ENCODE measurements around the gene FAM50A. TPM values are rescaled to one million over a fixed set of nuclear protein-coding genes. Genes with fewer than 3 reads are reported as not detected.

The FAM50A gene
- total RNA-seq, 2 experiments from 2014 or later = 62.7 to 63.5 TPM

GRCh38 chrX:154460326-154460725 is 16.4 kb downstream of the FAM50A start:
- H3K36me3 Mint-ChIP-seq (ENCODE audit: low read depth) = peaks cover 11% of the 10 kb centered on the region
- H3K4me1 Mint-ChIP-seq (ENCODE audit: low read depth) = peaks cover 18% of the 10 kb centered on the region
- no peak for DNase-seq
- ChIA-PET POLR2A (no interaction called here), CTCF (no interaction called here)
- H3K9me3 Mint-ChIP-seq (ENCODE audit: insufficient read depth) = no peaks in the 10 kb centered on the region
- no peaks in the 10 kb centered on the region for H3K27me3 Mint-ChIP-seq (ENCODE audit: low read depth)
- no peak overlapping the region for H3K27ac Mint-ChIP-seq
- no peak for ATAC-seq
- H3K4me3 Mint-ChIP-seq = peak overlapping the region; percentile 80

- Mint-ChIP-seq H3K4me1 (ENCODE audit: low read depth) (peaks cover 15% of the 10 kb centered on the region), H3K27ac (no peak overlapping the region), H3K4me3 (no peak overlapping the region), H3K9me3 (ENCODE audit: insufficient read depth) (no peaks in the 10 kb centered on the region), H3K36me3 (ENCODE audit: low read depth) (peaks cover 16% of the 10 kb centered on the region), H3K27me3 (ENCODE audit: low read depth) (no peaks in the 10 kb centered on the region)
- ATAC-seq (no peak), DNase-seq (no peak)
- CTCF ChIA-PET = no interaction called here
- POLR2A ChIA-PET = no interaction called here
These were observed 18.5 kb downstream of the FAM50A start for GRCh38 chrX:154462396-154462795.

DNA sequence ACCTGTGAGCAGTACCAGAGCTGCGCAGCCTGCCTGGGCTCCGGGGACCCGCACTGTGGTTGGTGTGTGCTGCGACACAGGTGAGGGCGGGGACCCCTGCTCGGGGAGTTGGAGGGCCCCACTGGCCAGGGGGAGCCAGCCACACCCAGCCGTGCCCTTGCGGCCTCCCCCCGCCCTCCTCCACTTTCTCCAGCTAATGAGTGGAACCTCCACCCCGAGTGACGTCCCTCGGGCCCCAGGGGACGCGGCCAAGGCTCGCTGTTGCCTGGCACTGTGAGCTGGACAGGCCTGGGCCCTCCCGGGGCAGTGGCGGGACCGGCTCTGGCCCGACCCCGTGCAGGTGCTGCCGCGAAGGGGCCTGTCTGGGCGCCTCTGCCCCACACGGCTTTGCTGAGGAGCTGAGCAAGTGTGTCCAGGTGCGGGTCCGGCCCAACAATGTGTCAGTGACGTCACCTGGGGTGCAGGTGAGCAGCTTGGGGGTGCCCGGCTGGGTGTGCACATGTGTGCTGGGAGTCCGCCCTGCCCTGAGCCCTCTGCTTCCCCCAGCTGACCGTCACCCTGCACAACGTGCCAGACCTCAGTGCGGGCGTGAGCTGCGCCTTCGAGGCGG is 19.8 kb downstream of the FAM50A start:
- Mint-ChIP-seq H3K9me3 (ENCODE audit: insufficient read depth) (no peaks in the 10 kb centered on the region), H3K36me3 (ENCODE audit: low read depth) (peaks cover 16% of the 10 kb centered on the region), H3K4me1 (ENCODE audit: low read depth) (peaks cover 13% of the 10 kb centered on the region), H3K27ac (no peak overlapping the region), H3K27me3 (ENCODE audit: low read depth) (no peaks in the 10 kb centered on the region), H3K4me3 (no peak overlapping the region)
- DNase-seq (no peak), ATAC-seq (no peak)
- ChIA-PET CTCF (no interaction called here), POLR2A (no interaction called here)

- no peak for ATAC-seq
- POLR2A ChIA-PET = no interaction called here
These were observed 20.9 kb downstream of the FAM50A start for GRCh38 chrX:154464806-154465365.

DNA sequence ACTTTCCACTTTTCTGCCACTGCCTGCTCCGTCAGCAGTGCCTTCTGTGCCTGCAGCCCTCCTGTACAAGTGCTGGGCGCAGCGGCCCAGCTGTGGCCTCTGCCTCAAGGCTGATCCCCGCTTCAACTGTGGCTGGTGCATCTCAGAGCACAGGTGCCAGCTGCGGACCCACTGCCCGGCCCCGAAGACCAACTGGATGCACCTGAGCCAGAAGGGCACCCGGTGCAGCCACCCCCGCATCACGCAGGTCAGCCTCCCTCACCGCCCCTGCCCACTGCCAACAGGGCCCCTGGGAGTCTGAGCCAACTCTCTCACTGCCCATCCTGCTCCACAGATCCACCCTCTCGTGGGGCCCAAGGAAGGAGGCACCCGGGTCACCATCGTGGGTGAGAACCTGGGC is 21.7 kb downstream of the FAM50A start:
- H3K27ac Mint-ChIP-seq = no peak overlapping the region
- ATAC-seq (no peak), DNase-seq (no peak)
- H3K27me3 Mint-ChIP-seq (ENCODE audit: low read depth) = no peaks in the 10 kb centered on the region
- ChIA-PET CTCF (no interaction called here), POLR2A (no interaction called here)
- peaks cover 20% of the 10 kb centered on the region for H3K36me3 Mint-ChIP-seq (ENCODE audit: low read depth)
- no peak overlapping the region for H3K4me3 Mint-ChIP-seq
- peaks cover 12% of the 10 kb centered on the region for H3K4me1 Mint-ChIP-seq (ENCODE audit: low read depth)
- H3K9me3 Mint-ChIP-seq (ENCODE audit: insufficient read depth) = no peaks in the 10 kb centered on the region

More at GRCh38 chrX:154464806-154465365, 20.9 kb downstream of the FAM50A start:
- H3K27ac Mint-ChIP-seq = no peak overlapping the region
- H3K27me3 Mint-ChIP-seq (ENCODE audit: low read depth) = no peaks in the 10 kb centered on the region
- DNase-seq = no peak
- no peaks in the 10 kb centered on the region for H3K9me3 Mint-ChIP-seq (ENCODE audit: insufficient read depth)
- CTCF ChIA-PET = no interaction called here
- H3K36me3 Mint-ChIP-seq (ENCODE audit: low read depth) = peaks cover 16% of the 10 kb centered on the region
- H3K4me1 Mint-ChIP-seq (ENCODE audit: low read depth) = peaks cover 13% of the 10 kb centered on the region
- H3K4me3 Mint-ChIP-seq = no peak overlapping the region

DNA sequence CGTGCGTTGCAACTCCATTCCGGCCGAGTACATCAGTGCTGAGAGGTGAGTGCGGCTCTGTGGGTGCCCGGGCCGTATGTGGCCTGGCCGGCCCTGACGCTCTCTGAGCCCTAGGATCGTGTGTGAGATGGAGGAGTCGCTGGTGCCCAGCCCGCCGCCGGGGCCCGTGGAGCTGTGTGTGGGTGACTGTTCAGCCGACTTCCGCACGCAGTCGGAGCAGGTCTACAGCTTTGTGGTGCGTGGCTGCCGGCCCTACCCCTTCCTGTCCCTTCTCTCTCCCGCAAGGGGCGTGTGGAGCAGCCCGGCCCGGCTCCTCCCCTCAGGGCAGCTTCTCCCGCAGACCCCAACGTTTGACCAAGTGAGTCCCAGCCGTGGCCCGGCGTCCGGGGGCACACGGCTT is 22.1 kb downstream of the FAM50A start:
- ChIA-PET POLR2A (no interaction called here), CTCF (no interaction called here)
- ATAC-seq = no peak
- Mint-ChIP-seq H3K27me3 (ENCODE audit: low read depth) (no peaks in the 10 kb centered on the region), H3K4me3 (no peak overlapping the region), H3K27ac (no peak overlapping the region), H3K9me3 (ENCODE audit: insufficient read depth) (no peaks in the 10 kb centered on the region), H3K36me3 (ENCODE audit: low read depth) (peaks cover 18% of the 10 kb centered on the region), H3K4me1 (ENCODE audit: low read depth) (peaks cover 7% of the 10 kb centered on the region)
- no peak for DNase-seq

DNA sequence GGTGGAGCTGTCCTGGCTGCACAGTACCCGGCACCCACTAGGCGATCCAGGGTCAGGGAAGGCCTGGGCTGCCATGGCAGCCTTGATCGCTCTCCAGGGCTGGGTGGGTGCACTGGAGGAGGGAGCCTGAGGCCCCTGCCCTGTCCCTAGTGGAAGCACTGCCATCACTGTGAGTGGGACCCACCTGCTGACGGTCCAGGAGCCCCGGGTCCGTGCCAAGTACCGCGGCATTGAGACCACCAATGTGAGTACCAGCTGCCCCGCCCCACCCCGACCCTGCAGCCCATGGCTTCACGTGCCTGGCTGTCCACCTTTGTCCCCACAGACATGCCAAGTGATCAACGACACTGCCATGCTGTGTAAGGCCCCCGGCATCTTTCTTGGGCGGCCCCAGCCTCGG is 23.0 kb downstream of the FAM50A start:
- CTCF ChIA-PET = no interaction called here
- no peaks in the 10 kb centered on the region for H3K27me3 Mint-ChIP-seq (ENCODE audit: low read depth)
- ATAC-seq (no peak), DNase-seq (no peak)
- H3K4me1 Mint-ChIP-seq (ENCODE audit: low read depth) = no peaks in the 10 kb centered on the region
- H3K9me3 Mint-ChIP-seq (ENCODE audit: insufficient read depth) = no peaks in the 10 kb centered on the region
- POLR2A ChIA-PET = no interaction called here
- H3K4me3 Mint-ChIP-seq = no peak overlapping the region
- H3K36me3 Mint-ChIP-seq (ENCODE audit: low read depth) = peaks cover 11% of the 10 kb centered on the region
- no peak overlapping the region for H3K27ac Mint-ChIP-seq

GRCh38 chrX:154467556-154467955 is 23.6 kb downstream of the FAM50A start:
- POLR2A ChIA-PET = interaction anchor here (0.5 kb wide), 1 partner anchor 171 kb away, joined by 3 read pairs; no protein-coding TSS in a partner anchor
- Mint-ChIP-seq H3K27me3 (ENCODE audit: low read depth) (no peaks in the 10 kb centered on the region), H3K36me3 (ENCODE audit: low read depth) (peaks cover 13% of the 10 kb centered on the region), H3K9me3 (ENCODE audit: insufficient read depth) (no peaks in the 10 kb centered on the region), H3K4me3 (no peak overlapping the region), H3K27ac (no peak overlapping the region), H3K4me1 (ENCODE audit: low read depth) (no peaks in the 10 kb centered on the region)
- DNase-seq (no peak), ATAC-seq (no peak)
- CTCF ChIA-PET = no interaction called here

DNA sequence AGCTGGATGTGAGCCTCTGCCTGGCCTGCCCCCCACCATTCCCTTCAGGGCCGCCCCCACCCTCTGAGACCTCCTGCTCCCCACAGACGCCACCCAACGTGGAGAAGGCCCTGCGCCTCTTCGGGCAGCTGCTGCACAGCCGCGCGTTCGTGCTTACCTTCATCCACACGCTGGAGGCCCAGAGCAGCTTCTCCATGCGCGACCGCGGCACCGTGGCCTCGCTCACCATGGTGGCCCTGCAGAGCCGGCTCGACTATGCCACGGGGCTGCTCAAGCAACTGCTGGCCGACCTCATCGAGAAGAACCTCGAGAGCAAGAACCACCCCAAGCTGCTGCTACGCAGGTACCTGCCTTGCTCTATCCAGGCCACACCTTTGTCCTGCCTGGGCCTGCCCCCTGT is 24.3 kb downstream of the FAM50A start:
- CTCF ChIA-PET = no interaction called here
- ATAC-seq = no peak
- Mint-ChIP-seq H3K36me3 (ENCODE audit: low read depth) (peaks cover 13% of the 10 kb centered on the region), H3K27me3 (ENCODE audit: low read depth) (no peaks in the 10 kb centered on the region), H3K27ac (no peak overlapping the region), H3K9me3 (ENCODE audit: insufficient read depth) (no peaks in the 10 kb centered on the region), H3K4me1 (ENCODE audit: low read depth) (no peaks in the 10 kb centered on the region), H3K4me3 (no peak overlapping the region)
- DNase-seq = no peak
- POLR2A ChIA-PET = interaction anchor here (0.5 kb wide), 1 partner anchor 172 kb away, joined by 3 read pairs; no protein-coding TSS in a partner anchor

DNA sequence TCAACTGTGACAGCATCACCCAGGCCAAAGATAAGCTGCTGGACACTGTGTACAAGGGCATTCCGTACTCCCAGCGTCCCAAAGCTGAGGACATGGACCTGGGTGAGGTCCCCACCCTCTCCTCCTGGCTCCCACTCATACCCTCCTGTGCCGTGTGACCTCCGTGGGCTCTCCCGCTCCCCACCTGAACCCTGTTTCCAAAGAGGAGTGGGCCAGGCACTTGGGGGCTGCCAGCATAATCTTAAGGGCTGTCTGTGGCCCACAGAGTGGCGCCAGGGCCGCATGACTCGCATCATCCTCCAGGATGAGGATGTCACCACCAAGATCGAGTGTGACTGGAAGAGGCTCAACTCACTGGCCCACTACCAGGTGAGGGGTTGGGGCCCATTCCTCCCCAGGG is 25.2 kb downstream of the FAM50A start:
- Mint-ChIP-seq H3K27me3 (ENCODE audit: low read depth) (no peaks in the 10 kb centered on the region), H3K36me3 (ENCODE audit: low read depth) (peaks cover 17% of the 10 kb centered on the region), H3K27ac (no peak overlapping the region), H3K4me3 (no peak overlapping the region), H3K4me1 (ENCODE audit: low read depth) (no peaks in the 10 kb centered on the region), H3K9me3 (ENCODE audit: insufficient read depth) (no peaks in the 10 kb centered on the region)
- POLR2A ChIA-PET = no interaction called here
- no peak for DNase-seq
- no peak for ATAC-seq
- CTCF ChIA-PET = no interaction called here

GRCh38 chrX:154469880-154470279 is 25.9 kb downstream of the FAM50A start:
- Mint-ChIP-seq H3K9me3 (ENCODE audit: insufficient read depth) (no peaks in the 10 kb centered on the region), H3K4me3 (no peak overlapping the region), H3K36me3 (ENCODE audit: low read depth) (peaks cover 17% of the 10 kb centered on the region), H3K27me3 (ENCODE audit: low read depth) (no peaks in the 10 kb centered on the region), H3K4me1 (ENCODE audit: low read depth) (no peaks in the 10 kb centered on the region), H3K27ac (no peak overlapping the region)
- DNase-seq = no peak
- ChIA-PET CTCF (no interaction called here), POLR2A (no interaction called here)
- no peak for ATAC-seq

DNA sequence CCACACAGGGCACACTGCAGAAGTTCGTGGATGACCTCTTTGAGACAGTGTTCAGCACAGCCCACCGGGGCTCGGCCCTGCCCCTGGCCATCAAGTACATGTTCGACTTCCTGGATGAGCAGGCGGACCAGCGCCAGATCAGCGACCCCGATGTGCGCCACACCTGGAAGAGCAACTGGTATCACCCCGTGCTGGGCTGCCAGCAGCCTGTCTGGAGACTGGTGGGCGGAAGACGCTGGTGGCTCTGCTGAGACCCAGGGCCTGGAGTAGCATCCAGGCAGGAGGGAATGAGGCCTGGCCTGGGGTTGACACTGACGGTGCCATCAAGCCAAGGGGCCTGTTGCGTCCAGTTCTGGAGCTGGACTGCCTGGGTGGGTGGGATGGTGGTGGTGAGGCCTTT is 26.5 kb downstream of the FAM50A start:
- DNase-seq (no peak), ATAC-seq (no peak)
- Mint-ChIP-seq H3K27me3 (ENCODE audit: low read depth) (no peaks in the 10 kb centered on the region), H3K9me3 (ENCODE audit: insufficient read depth) (no peaks in the 10 kb centered on the region), H3K4me1 (ENCODE audit: low read depth) (no peaks in the 10 kb centered on the region), H3K4me3 (no peak overlapping the region), H3K36me3 (ENCODE audit: low read depth) (peaks cover 15% of the 10 kb centered on the region), H3K27ac (no peak overlapping the region)
- POLR2A ChIA-PET = interaction anchor here (0.6 kb wide), 1 partner anchor 570 kb away, joined by 3 read pairs; no protein-coding TSS in a partner anchor
- CTCF ChIA-PET = no interaction called here
